Smooth muscle cell (in vitro differentiated cells): Measurements from ENCODE around the gene ICE2. TPM values are rescaled to one million over a fixed set of nuclear protein-coding genes. Genes with fewer than 3 reads are reported as not detected.

Experiments used
- DNase-seq: peaks from one replicate; lab custom pipeline; 2025; ENCODE audit not compliant: unreplicated experiment; lab: John Stamatoyannopoulos, UW
- H2AFZ ChIP-seq: fragments of 200-600 bp; sonication (generic); 2 replicates; pipeline ENCODE4 v1.6.0; 2016; ENCODE audit warnings: antibody characterized with exemption, low read depth, mild to moderate bottlenecking
- H3F3A ChIP-seq: fragments of 200-600 bp; sonication (generic); 2 replicates; pipeline ENCODE4 v1.6.0; 2017; ENCODE audit warnings: antibody characterized with exemption, low read depth
- H3K27ac ChIP-seq: fragments of 200-600 bp; sonication (generic); 2 replicates; pipeline ENCODE4 v1.5.1; 2016; ENCODE audit warnings: low read depth, mild to moderate bottlenecking
- H3K27me3 ChIP-seq: fragments of 200-600 bp; sonication (generic); 2 replicates; pipeline ENCODE4 v1.6.1; 2016; ENCODE audit warnings: low read depth, mild to moderate bottlenecking
- H3K36me3 ChIP-seq: fragments of 200-600 bp; sonication (generic); 2 replicates; pipeline ENCODE4 v1.5.1; 2016; ENCODE audit warnings: low read depth
- H3K4me1 ChIP-seq: fragments of 200-600 bp; sonication (generic); 2 replicates; pipeline ENCODE4 v1.5.1; 2016; ENCODE audit warnings: low read depth
- H3K4me2 ChIP-seq: fragments of 200-600 bp; sonication (generic); 2 replicates; pipeline ENCODE4 v1.6.0; 2016; ENCODE audit warnings: mild to moderate bottlenecking
- H3K4me3 ChIP-seq: fragments of 200-600 bp; sonication (generic); 2 replicates; pipeline ENCODE4 v1.5.1; 2016; ENCODE audit warnings: mild to moderate bottlenecking
- H3K79me2 ChIP-seq: fragments of 200-600 bp; sonication (generic); 2 replicates; pipeline ENCODE4 v1.6.0; 2016; ENCODE audit warnings: low read depth, mild to moderate bottlenecking
- H3K9ac ChIP-seq: fragments of 200-600 bp; sonication (generic); 2 replicates; pipeline ENCODE4 v1.6.0; 2016; ENCODE audit warnings: low read depth
- H3K9me3 ChIP-seq: fragments of 200-600 bp; sonication (generic); replicated peaks from 2 replicates; pipeline ENCODE4 v1.5.1; 2016; ENCODE audit warnings: low read depth
- H4K20me1 ChIP-seq: fragments of 200-600 bp; sonication (generic); 2 replicates; pipeline ENCODE4 v1.6.0; 2016; ENCODE audit warnings: low read depth
- WGBS: methylation state at CpG from one replicate; pipeline ENCODE4 v1.1.7; 2016; ENCODE audit warnings: low lambda C conversion rate; 5-methylcytosine and 5-hydroxymethylcytosine counted together
- polyA plus RNA-seq: library from polyadenylated mRNA; unstranded; fragments of >200 nt; fragmentation: Nextera tagmentation; extraction: Ambion mirVana; gene quantifications from 2 replicates; pipeline ENCODE4 v1.2.1, GENCODE V29; 2016
- total RNA-seq: library from RNA; depleted of rRNA; stranded (reverse); fragments of >200 nt; gene quantifications from 2 replicates; pipeline ENCODE4 v1.2.3, GENCODE V29; 2014
- TF ChIP-seq, protein P1 (sequence below): fragments of 200-600 bp; sonication (generic); IDR thresholded peaks from 2 replicates; pipeline ENCODE4 v1.5.1; 2017; ENCODE audit warnings: borderline replicate concordance, mild to moderate bottlenecking, antibody characterized with exemption; ENCODE audit not compliant: insufficient read depth, poor library complexity, severe bottlenecking

ICE2 gene
- total and polyA plus RNA-seq, 2 experiments from 2014 or later, result 15.2 to 17.3 TPM

DNA sequence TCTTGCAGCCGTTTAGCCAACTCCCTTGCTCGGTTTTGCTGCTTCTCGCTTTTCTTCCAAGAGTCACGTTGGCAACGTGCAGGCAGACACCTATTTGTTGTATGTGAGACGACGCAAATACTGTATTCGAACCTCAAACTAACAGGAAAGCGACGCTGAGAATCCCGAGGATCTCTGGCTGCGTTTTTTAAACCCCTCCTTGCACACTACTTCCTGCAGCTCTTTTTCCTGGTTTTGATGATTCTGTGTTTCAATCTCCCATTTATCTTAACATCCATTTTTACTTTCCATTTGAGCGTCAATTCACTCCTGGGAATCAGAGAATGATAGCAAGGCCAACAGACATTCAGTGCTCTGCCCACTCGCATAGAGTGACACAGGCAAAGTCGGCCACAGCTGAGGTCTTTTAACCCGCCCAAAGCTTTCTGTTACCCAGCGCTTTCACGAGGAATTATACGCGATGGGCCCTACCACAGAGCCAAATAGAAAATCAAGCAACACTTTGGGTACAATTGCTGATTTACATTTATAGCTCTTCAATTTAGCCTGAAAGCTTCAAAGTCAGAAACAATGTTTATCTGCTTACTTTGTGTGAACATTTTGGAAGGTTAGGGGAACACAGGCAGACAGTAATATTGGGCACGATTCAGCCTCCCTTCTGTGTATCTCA, 79.6 kb downstream of the ICE2 start:
- no peaks in the 10 kb centered on the region for H3K27me3 ChIP-seq
- H2AFZ ChIP-seq, result peak overlapping the region; percentile 13
- H4K20me1 ChIP-seq, result peaks cover 29% of the 10 kb centered on the region
- H3F3A ChIP-seq, result peaks cover 41% of the 10 kb centered on the region
- peaks cover 40% of the 10 kb centered on the region for H3K4me1 ChIP-seq
- peak overlapping the region; percentile 89 for H3K4me2 ChIP-seq
- peaks cover 34% of the 10 kb centered on the region for H3K79me2 ChIP-seq
- TF ChIP-seq, protein P1, sequence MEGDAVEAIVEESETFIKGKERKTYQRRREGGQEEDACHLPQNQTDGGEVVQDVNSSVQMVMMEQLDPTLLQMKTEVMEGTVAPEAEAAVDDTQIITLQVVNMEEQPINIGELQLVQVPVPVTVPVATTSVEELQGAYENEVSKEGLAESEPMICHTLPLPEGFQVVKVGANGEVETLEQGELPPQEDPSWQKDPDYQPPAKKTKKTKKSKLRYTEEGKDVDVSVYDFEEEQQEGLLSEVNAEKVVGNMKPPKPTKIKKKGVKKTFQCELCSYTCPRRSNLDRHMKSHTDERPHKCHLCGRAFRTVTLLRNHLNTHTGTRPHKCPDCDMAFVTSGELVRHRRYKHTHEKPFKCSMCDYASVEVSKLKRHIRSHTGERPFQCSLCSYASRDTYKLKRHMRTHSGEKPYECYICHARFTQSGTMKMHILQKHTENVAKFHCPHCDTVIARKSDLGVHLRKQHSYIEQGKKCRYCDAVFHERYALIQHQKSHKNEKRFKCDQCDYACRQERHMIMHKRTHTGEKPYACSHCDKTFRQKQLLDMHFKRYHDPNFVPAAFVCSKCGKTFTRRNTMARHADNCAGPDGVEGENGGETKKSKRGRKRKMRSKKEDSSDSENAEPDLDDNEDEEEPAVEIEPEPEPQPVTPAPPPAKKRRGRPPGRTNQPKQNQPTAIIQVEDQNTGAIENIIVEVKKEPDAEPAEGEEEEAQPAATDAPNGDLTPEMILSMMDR, result no peak
- no peak for DNase-seq
- no peaks in the 10 kb centered on the region for H3K9me3 ChIP-seq
- H3K9ac ChIP-seq, result peak overlapping the region; percentile 11
- H3K36me3 ChIP-seq, result no peaks in the 10 kb centered on the region
- H3K27ac ChIP-seq, result peak overlapping the region; percentile 99
- WGBS, result 20% methylated on average over 21 of the region's 21 CpGs
- H3K4me3 ChIP-seq, result peak overlapping the region; percentile 98

DNA sequence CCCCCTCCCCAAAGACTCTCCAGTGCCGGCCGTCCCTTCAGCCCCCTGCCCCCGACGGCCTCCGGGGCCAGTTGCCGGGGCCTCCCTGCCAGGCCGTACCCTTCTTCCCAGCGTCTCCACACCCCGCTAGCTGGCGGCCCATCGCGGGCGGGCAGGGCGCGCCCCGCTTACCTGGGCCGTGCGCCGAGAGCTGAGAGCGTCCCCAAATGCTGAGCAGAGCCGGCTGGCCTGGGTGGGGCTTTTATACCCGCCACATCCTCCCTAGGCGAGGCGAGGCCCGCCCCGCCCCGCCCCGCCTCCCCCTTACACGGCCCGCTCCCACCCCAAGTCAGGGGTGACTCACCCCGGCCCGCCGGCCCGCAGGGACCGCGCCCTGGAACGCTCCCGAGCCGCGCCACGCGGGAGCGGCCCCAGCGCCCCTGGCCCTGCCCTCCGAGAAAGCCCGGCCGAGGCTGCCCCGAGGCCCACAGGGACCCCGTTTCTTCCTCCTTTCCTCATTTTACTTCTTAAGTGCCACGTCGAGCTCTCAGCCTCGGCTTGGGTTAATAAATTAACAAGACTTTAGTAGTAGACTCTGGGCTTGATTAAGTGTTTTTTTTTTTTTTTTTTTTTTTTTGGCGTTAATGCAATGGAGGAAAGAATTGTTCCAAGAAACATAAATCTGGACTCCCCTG, 81.0 kb downstream of the ICE2 start, which contains the start of gene ANXA2:
ANXA2 (minus strand) TSS at position 215 of the 674 bp plus-strand sequence. CDS start 11,911 bp downstream, outside the sequence.
- Histone ChIP-seq H3K9me3 (no peaks in the 10 kb centered on the region), H3K79me2 (peaks cover 45% of the 10 kb centered on the region), H3F3A (peaks cover 55% of the 10 kb centered on the region), H4K20me1 (peaks cover 44% of the 10 kb centered on the region), H2AFZ (no peak within 1 kb of the TSS), H3K36me3 (no peaks in the 10 kb centered on the region), H3K4me3 (peak within 1 kb of the TSS; percentile 98), H3K4me1 (peaks cover 50% of the 10 kb centered on the region), H3K4me2 (peak within 1 kb of the TSS; percentile 89), H3K27me3 (no peaks in the 10 kb centered on the region), H3K27ac (peak within 1 kb of the TSS; percentile 99), H3K9ac (peak within 1 kb of the TSS; percentile 99)
- TF ChIP-seq, protein P1, result no peak
- under 1% methylated on average over 36 of the region's 53 CpGs for WGBS
- DNase-seq, result peak; percentile 66

DNA sequence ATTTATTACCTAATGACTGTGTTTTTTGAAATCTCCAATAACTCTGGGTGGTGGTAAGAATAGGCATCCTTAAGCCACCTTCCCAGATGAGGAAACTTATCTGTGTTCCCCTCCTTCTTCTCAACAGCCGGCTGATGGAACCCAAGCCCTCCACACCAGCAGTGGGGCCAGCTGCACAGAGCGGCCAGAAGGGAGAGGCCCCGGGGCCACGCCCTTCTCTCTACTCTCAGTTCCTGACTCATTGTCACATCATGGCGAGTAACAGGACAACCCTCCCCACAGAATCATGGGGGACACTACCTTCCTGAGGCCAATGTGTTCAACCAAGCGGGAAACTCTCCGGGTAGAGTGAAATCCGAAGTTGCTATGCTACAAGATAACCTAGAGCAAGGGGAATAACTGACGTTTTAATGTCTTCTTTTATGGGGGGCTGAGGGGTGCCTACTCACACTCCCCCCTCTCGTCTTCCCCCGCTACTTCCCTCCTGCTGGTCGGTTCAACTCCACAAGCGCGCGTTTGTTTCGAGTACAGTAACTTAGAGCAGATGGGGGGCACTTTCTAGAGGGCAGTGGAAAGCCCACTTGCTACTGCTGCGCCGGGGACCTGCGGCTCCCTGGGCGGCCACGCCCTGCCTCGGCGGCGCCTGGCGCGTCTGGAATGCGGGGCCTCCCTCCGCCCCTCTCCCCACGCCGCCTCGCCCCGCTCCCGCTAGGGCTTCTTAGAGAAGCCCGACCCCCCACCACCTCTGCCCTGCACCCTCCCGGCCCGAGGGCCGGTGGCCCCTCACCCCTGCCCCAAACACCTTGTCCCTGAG, 81.8 kb downstream of the ICE2 start:
- peak; percentile 45 for DNase-seq

More for the DNA sequence above, 81.8 kb downstream of the ICE2 start:
- Histone ChIP-seq H3K27me3 (no peaks in the 10 kb centered on the region), H3K9ac (peak overlapping the region; percentile 99), H3K4me1 (peaks cover 53% of the 10 kb centered on the region), H3F3A (peaks cover 61% of the 10 kb centered on the region), H3K79me2 (peaks cover 52% of the 10 kb centered on the region), H3K36me3 (no peaks in the 10 kb centered on the region), H4K20me1 (peaks cover 52% of the 10 kb centered on the region), H2AFZ (no peak overlapping the region), H3K4me3 (peak overlapping the region; percentile 98), H3K4me2 (peak overlapping the region; percentile 89), H3K27ac (peak overlapping the region; percentile 99), H3K9me3 (no peaks in the 10 kb centered on the region)
- TF ChIP-seq, protein P1, result no peak
- 2% methylated on average over 24 of the region's 37 CpGs for WGBS
